Gastroesophageal sphincter (tissue), 4 donors: ENCODE data around the gene DPPA4. TPM values are rescaled to one million over a fixed set of nuclear protein-coding genes. Genes with fewer than 3 reads are reported as not detected.

Experiments used
- ATAC-seq: fragments of 150-250 bp; one replicate; pipeline ENCODE4 v1.9.1; 2016; ENCODE audit warnings: mild to moderate bottlenecking, moderate library complexity
- H3K27ac ChIP-seq, 4 donors: fragments of 200-600 bp; sonication (generic) in 3 of 4; 1 replicate in 3 of 4; 2 replicates in 1 of 4; pipeline ENCODE4 v1.5.1; 2016 to 2019
- H3K27me3 ChIP-seq: fragments of 200-600 bp; sonication (generic); one replicate; pipeline ENCODE4 v1.5.1; 2019
- H3K36me3 ChIP-seq, 2 donors: fragments of 200-600 bp; sonication (generic); one replicate each; pipeline ENCODE4 v1.5.1; 2019; ENCODE audit warnings: control low read depth in 1 of 2
- H3K4me1 ChIP-seq, 3 donors: fragments of 200-600 bp; sonication (generic); 1 replicate in 2 of 3; 2 replicates in 1 of 3; pipeline ENCODE4 v1.5.1; 2016 to 2019; ENCODE audit warnings: control low read depth in 2 of 3
- H3K4me3 ChIP-seq, 2 donors: fragments of 200-600 bp; sonication (generic); one replicate each; pipeline ENCODE4 v1.5.1; 2019; ENCODE audit warnings: mild to moderate bottlenecking in 1 of 2, moderate library complexity in 1 of 2
- H3K9me3 ChIP-seq, 3 donors: fragments of 200-600 bp; sonication (generic); one replicate each; pipeline ENCODE4 v1.5.1; 2017 to 2019; ENCODE audit warnings: control low read depth in 2 of 3
- CTCF ChIP-seq, 4 experiments: fragments of 200-600 bp in 2 of 4; fragments of 450-650 bp in 2 of 4; sonication (generic) in 1 of 4; IDR thresholded peaks; one replicate each; pipeline ENCODE4 v1.5.1; 2017 to 2019; ENCODE audit warnings: antibody characterized with exemption in 4 of 4, mild to moderate bottlenecking in 2 of 4, moderate library complexity in 2 of 4
- EP300 ChIP-seq: sonication (generic); formaldehyde crosslinking; IDR thresholded peaks from one replicate; pipeline ENCODE4 v1.6.1; 2017; ENCODE audit warnings: antibody characterized with exemption, mild to moderate bottlenecking
- POLR2A ChIP-seq, 2 donors: fragments of 450-650 bp; IDR thresholded peaks; one replicate each; pipeline ENCODE4 v1.6.1; 2017; ENCODE audit warnings: antibody characterized with exemption in 2 of 2, mild to moderate bottlenecking in 2 of 2, moderate library complexity in 1 of 2
- POLR2AphosphoS5 ChIP-seq: sonication (generic); formaldehyde crosslinking; IDR thresholded peaks from one replicate; pipeline ENCODE4 v1.6.1; 2017; ENCODE audit warnings: antibody characterized with exemption
- WGBS, 2 donors: methylation state at CpG; one replicate each; pipeline ENCODE4 v1.1.5; 2018; ENCODE audit warnings: low coverage in 1 of 2; 5-methylcytosine and 5-hydroxymethylcytosine counted together
- total RNA-seq, 4 donors: library from RNA; depleted of rRNA; stranded (reverse); fragments of >200 nt; gene quantifications; one replicate each; pipeline ENCODE4 v1.1.0, GENCODE V29; 2016

Gene DPPA4
- total RNA-seq, 4 donors from 2014 or later = not detected

- no peak for ATAC-seq
- 67 to 75% methylated on average over 3 of the region's 3 CpGs for WGBS, 2 donors
- H3K9me3 ChIP-seq = no peaks in the 10 kb centered on the region
- no peak overlapping the region for H3K27ac ChIP-seq
- H3K27me3 ChIP-seq = no peaks in the 10 kb centered on the region
- no peaks in the 10 kb centered on the region for H3K4me1 ChIP-seq
- H3K4me3 ChIP-seq = no peak overlapping the region
- no peaks in the 10 kb centered on the region for H3K36me3 ChIP-seq
- TF ChIP-seq CTCF (IDR thresholded peaks at IDR 0.05) = no peak
- TF ChIP-seq POLR2A (IDR thresholded peaks at IDR 0.05) = no peak
- TF ChIP-seq EP300 = no peak
- no peak for TF ChIP-seq POLR2AphosphoS5
Observed at GRCh38 chr3:109328202-109328601, 9.1 kb downstream of the DPPA4 start.

GRCh38 chr3:109325657-109326056, 11.7 kb downstream of the DPPA4 start:
- Histone ChIP-seq H3K9me3 (no peaks in the 10 kb centered on the region), H3K27me3 (no peaks in the 10 kb centered on the region), H3K36me3 (no peaks in the 10 kb centered on the region), H3K4me1 (no peaks in the 10 kb centered on the region), H3K27ac (no peak overlapping the region), H3K4me3 (no peak overlapping the region)
- WGBS, 2 donors = 56 to 59% methylated on average over 3 of the region's 3 CpGs
- ATAC-seq = no peak
- TF ChIP-seq CTCF (IDR thresholded peaks at IDR 0.05) = no peak
- TF ChIP-seq POLR2AphosphoS5 = no peak
- no peak for TF ChIP-seq EP300
- TF ChIP-seq POLR2A (IDR thresholded peaks at IDR 0.05) = no peak

GRCh38 chr3:109325109-109325508, 12.2 kb downstream of the DPPA4 start:
- no peaks in the 10 kb centered on the region for H3K9me3 ChIP-seq
- no peak overlapping the region for H3K27ac ChIP-seq
- H3K36me3 ChIP-seq = no peaks in the 10 kb centered on the region
- H3K27me3 ChIP-seq = no peaks in the 10 kb centered on the region
- TF ChIP-seq CTCF (IDR thresholded peaks at IDR 0.05) = no peak
- no peak for TF ChIP-seq POLR2A (IDR thresholded peaks at IDR 0.05)
- no peak for TF ChIP-seq EP300
- no peak for TF ChIP-seq POLR2AphosphoS5
- 88% methylated on average over 5 of the region's 5 CpGs; no CpG with 5 or more reads in 1 of the 2 donors for WGBS, 2 donors
- H3K4me1 ChIP-seq = no peaks in the 10 kb centered on the region
- no peak overlapping the region for H3K4me3 ChIP-seq
- no peak for ATAC-seq

GRCh38 chr3:109316162-109316730, 21.1 kb downstream of the DPPA4 start, which contains the start of gene DPPA2:
DPPA2 (minus strand) TSS chr3:109316517; CDS start chr3:109314542, 1,975 bp downstream.
- no peaks in the 10 kb centered on the region for H3K27me3 ChIP-seq
- WGBS, 2 donors = 83 to 88% methylated on average over 1 to 4 of the region's 21 CpGs
- no peaks in the 10 kb centered on the region for H3K36me3 ChIP-seq
- no peak within 1 kb of the TSS for H3K4me3 ChIP-seq
- no peak for TF ChIP-seq POLR2A (IDR thresholded peaks at IDR 0.05)
- no peak for TF ChIP-seq EP300
- no peak for TF ChIP-seq POLR2AphosphoS5
- TF ChIP-seq CTCF (IDR thresholded peaks at IDR 0.05) = no peak
- ATAC-seq = peak; percentile 16
- H3K27ac ChIP-seq = no peak within 1 kb of the TSS
- H3K4me1 ChIP-seq = no peaks in the 10 kb centered on the region
- no peaks in the 10 kb centered on the region for H3K9me3 ChIP-seq

GRCh38 chr3:109313061-109313460, 24.3 kb downstream of the DPPA4 start:
- 55 to 75% methylated on average over 1 of the region's 1 CpG for WGBS, 2 donors
- no peak overlapping the region for H3K4me3 ChIP-seq
- TF ChIP-seq EP300 = no peak
- TF ChIP-seq POLR2AphosphoS5 = no peak
- TF ChIP-seq CTCF (IDR thresholded peaks at IDR 0.05) = no peak
- no peak for TF ChIP-seq POLR2A (IDR thresholded peaks at IDR 0.05)

More at GRCh38 chr3:109313061-109313460, 24.3 kb downstream of the DPPA4 start:
- Histone ChIP-seq H3K36me3 (no peaks in the 10 kb centered on the region), H3K27me3 (no peaks in the 10 kb centered on the region), H3K4me1 (no peaks in the 10 kb centered on the region), H3K9me3 (no peaks in the 10 kb centered on the region), H3K27ac (no peak overlapping the region)
- ATAC-seq = no peak
